Measurements from ENCODE around the gene CORO6. TPM values are rescaled to one million over a fixed set of nuclear protein-coding genes. Genes with fewer than 3 reads are reported as not detected.

Gene CORO6
- total RNA-seq, 3 donors from 2014 or later = 6.6 to 21.3 (median 16.8) TPM

- H3K9me3 ChIP-seq = no peaks in the 10 kb centered on the region
- peaks cover 2% of the 10 kb centered on the region for H3K36me3 ChIP-seq
- intact Hi-C loops (cut with DNase I; ENCODE audit: low total_unique reads) = no loop called here
- DNase-seq (ENCODE audit: low spot score in 2 of 2) = peak in 1 of 2 donors; percentile 16
- no peak for TF ChIP-seq CTCF (IDR thresholded peaks at IDR 0.05)
- no peak for TF ChIP-seq POLR2A (IDR thresholded peaks at IDR 0.05)
- no peak for TF ChIP-seq POLR2AphosphoS5 (IDR thresholded peaks at IDR 0.05)
- H3K4me1 ChIP-seq = peaks cover 8 to 11% of the 10 kb centered on the region in 2 donors
- peak overlapping the region; percentile 91 for H3K27ac ChIP-seq
- no peaks in the 10 kb centered on the region for H3K27me3 ChIP-seq
- peak overlapping the region; percentile 65 to 87 (median 74) for H3K4me3 ChIP-seq
Measured at GRCh38 chr17:29569245-29569950, 53.3 kb downstream of the CORO6 start.

DNA sequence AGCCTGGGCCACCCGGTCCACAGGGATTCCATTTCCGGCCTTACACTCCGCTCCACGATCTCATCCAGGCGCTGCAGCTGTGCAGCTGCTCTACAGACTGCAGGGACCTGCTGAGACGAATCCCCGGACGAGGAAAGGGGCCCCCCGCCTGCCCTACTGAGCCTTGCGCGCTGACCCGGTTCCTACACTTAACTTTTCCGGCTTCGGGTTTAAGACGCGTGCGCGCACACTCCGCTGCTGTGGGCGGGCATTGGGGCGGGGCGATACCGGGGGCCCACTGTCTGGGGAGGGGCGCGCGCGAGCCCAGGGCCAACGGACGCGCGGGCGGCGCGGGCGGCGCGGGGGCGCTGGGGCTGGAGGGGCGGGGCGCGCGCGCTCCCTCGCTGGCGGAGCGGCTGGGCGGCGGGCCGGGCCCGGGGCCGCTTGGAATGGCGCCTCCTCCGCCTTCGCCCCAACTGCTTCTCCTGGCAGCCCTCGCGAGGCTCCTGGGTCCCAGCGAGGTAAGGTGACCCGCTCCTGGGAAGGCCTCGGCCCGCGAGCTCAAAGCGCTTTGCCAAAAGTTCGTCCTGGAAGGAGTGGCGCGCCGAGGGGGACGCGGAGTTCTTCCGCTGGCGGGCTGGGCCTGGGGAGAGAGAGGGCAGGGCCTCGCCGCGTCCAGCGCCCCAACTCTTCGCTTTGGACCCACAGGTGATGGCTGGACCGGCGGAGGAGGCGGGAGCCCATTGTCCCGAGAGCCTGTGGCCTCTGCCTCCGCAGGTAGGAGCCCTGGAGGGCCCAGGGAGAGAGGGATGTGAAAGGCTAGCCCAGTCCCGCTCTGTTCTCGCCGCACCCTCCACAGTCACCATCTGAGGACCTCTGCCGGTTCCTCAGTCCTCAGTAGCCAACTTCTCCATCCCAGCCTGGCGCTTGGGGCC lies 54.1 kb downstream of the CORO6 start, which contains the start of gene TP53I13:
Gene TP53I13, plus strand, starts transcription at position 371 of the 914 bp plus-strand sequence. Its CDS starts 58 bp downstream, at position 429.
- peak; percentile 21 for TF ChIP-seq POLR2A (IDR thresholded peaks at IDR 0.05)
- TF ChIP-seq POLR2AphosphoS5 (IDR thresholded peaks at IDR 0.05) = peak; percentile 39 to 50 (median 47)
- no peak for TF ChIP-seq CTCF (IDR thresholded peaks at IDR 0.05)
- Histone ChIP-seq H3K27ac (peak within 1 kb of the TSS; percentile 91), H3K4me1 (peaks cover 8 to 11% of the 10 kb centered on the region in 2 donors), H3K36me3 (no peaks in the 10 kb centered on the region), H3K27me3 (no peaks in the 10 kb centered on the region), H3K9me3 (no peaks in the 10 kb centered on the region), H3K4me3 (peak within 1 kb of the TSS; percentile 65 to 87 (median 74))
- intact Hi-C loops (cut with DNase I; ENCODE audit: low total_unique reads) = no loop called here
- DNase-seq (ENCODE audit: low spot score in 2 of 2) = peak; percentile 64 to 76

DNA sequence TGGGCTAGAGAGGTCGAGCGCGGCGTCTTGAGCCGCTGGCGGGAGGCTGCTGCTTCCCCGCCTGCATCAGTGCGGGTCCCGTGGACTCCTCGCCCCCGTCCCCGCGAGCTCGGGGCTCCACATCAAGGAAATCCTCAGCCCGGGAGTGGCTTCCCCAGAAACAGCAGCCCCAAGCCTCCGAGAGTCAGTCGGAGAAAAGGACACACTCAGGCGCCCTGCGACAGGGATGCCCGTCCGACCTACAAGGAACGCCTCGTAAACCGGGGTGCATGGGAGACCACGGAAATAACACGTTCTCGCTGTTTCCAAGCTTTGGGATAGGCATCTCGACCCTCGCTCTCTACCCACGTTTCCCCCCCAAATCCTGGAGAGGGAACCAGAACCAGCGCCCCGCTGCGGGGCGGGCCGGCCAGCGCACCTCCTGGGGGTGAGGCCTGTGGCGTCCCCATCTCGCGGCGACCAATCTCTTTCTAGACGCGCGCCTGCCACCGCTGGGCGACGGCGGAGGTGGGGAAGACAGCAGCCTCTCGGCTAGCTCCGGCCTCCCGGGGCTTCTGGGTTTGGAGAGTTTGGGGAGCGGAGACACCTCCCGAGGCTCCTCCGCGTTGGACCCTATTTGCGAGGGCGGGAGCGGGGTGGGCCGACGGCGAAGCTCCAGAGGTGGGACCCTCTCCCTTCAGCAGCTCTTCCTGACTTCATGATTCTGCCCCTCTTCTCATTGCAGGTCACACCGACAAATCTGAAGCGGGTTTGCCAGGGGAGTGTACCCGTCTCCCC lies 55.0 kb downstream of the CORO6 start:
- DNase-seq (ENCODE audit: low spot score in 2 of 2) = peak in 1 of 2 donors; percentile 56
- Histone ChIP-seq H3K27me3 (no peaks in the 10 kb centered on the region), H3K36me3 (no peaks in the 10 kb centered on the region), H3K4me3 (peak overlapping the region; percentile 65 to 87 (median 74)), H3K9me3 (no peaks in the 10 kb centered on the region), H3K4me1 (peaks cover 8 to 11% of the 10 kb centered on the region in 2 donors), H3K27ac (peak overlapping the region; percentile 91)
- TF ChIP-seq POLR2A (IDR thresholded peaks at IDR 0.05) = no peak
- peak in 1 of 3 donors; percentile 32 for TF ChIP-seq CTCF (IDR thresholded peaks at IDR 0.05)
- intact Hi-C loops (cut with DNase I; ENCODE audit: low total_unique reads) = no loop called here

DNA sequence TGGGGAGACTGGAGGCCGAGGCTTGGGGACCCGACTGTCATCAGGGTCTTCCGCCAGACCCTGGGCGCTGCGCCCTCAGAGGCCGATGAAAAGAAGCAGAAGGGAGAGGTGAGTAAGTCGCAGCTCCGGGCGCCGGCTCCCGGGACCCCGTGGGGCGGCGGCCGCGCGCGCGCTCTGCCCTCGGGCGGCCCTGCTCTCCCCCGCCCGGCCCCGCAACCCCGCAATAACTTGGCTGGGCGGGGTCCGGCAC lies 55.5 kb downstream of the CORO6 start:
- Histone ChIP-seq H3K27me3 (no peaks in the 10 kb centered on the region), H3K36me3 (no peaks in the 10 kb centered on the region), H3K27ac (peak overlapping the region; percentile 91), H3K9me3 (no peaks in the 10 kb centered on the region), H3K4me1 (peaks cover 7 to 8% of the 10 kb centered on the region in 2 donors), H3K4me3 (peak overlapping the region; percentile 65 to 87 (median 74))
- no peak for TF ChIP-seq CTCF (IDR thresholded peaks at IDR 0.05)
- TF ChIP-seq POLR2AphosphoS5 (IDR thresholded peaks at IDR 0.05) = no peak
- TF ChIP-seq POLR2A (IDR thresholded peaks at IDR 0.05) = no peak
- DNase-seq (ENCODE audit: low spot score in 2 of 2) = no peak
- intact Hi-C loops (cut with DNase I; ENCODE audit: low total_unique reads) = no loop called here

All from breast epithelium (tissue), 4 donors.